ENCODE data around the gene SCRN2. TPM values are rescaled to one million over a fixed set of nuclear protein-coding genes. Genes with fewer than 3 reads are reported as not detected.

Gene SCRN2
- total RNA-seq, 1 donor from 2014 or later: 36.5 TPM

DNA sequence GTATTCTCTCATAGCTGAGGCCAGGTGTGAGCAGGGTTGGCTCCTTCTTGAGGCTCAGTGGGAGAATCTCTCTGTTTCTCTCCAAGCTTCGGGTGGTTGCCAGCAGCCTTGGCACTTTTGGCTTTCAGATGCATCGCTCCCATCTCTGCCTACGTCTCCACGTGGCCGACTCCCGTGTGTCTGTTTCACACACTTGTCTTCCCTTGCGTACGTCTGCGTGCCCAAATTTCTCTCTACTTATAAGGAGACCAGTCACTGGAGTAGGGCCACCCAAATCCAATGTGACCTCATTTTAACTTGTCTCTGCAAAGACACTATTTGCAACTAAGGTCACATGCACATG, 34.2 kb downstream of the SCRN2 start:
- no peak for DNase-seq (ENCODE audit: low spot score)

- no peak for DNase-seq (ENCODE audit: low spot score)
Observed at GRCh38 chr17:47806026-47806912, 34.8 kb downstream of the SCRN2 start.

- DNase-seq (ENCODE audit: low spot score): no peak
Observed at GRCh38 chr17:47804461-47804860, 36.6 kb downstream of the SCRN2 start.

- DNase-seq (ENCODE audit: low spot score): peak; percentile 28
Observed at GRCh38 chr17:47803751-47804150, 37.3 kb downstream of the SCRN2 start.

DNA sequence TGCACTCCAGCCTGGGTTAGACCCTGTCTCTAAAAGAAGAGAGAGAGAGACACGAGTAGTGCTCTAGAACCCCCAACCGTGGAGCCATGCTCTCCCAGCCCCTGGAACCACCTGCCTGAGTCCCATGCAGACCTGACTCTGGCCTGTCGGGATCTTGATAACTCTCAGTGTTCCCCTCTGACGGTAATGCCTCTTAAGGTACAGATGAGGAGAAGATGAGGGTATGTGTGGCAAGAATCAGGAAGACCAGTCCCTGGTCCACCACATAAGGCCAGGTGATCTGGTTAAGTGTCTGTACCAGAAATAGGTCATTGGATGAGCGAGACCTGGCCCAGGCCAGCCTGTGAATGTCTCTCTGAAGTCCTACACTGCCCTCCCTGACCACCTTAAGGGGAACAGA, 37.9 kb downstream of the SCRN2 start:
- peak; percentile 15 for DNase-seq (ENCODE audit: low spot score)

DNA sequence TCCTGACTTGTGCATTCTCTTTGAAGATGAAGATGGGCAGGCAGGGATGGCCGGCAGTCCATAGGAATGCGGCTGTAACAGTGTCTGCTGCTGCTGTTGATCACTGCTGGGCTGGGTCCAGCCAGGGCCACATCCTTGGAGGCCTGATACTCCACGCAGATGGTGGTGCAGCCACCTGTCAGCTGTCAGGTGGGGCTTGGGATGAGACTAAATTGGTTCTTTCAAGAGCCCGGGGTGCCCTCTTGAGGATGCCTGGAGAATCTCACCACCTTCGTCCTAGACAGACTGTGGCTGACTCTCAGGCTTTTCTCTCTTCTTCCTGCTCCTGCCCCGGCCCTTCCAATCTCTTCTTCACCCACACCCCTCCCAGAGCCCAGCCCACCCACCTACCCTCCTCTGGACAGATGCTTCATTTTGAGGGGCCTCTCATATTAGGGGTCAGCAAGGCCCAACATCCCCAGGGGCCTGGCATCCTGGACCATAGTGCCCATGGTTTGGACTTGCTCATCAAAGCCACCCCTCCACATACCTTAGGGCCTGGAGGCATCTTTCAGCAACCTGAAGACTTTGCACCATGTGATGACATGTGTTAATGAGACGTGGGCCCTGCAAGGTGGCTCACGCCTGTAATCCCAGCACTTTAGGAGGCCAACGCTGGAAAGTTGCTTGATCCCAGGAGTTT, 38.6 kb downstream of the SCRN2 start:
- peak; percentile 47 for DNase-seq (ENCODE audit: low spot score)

DNA sequence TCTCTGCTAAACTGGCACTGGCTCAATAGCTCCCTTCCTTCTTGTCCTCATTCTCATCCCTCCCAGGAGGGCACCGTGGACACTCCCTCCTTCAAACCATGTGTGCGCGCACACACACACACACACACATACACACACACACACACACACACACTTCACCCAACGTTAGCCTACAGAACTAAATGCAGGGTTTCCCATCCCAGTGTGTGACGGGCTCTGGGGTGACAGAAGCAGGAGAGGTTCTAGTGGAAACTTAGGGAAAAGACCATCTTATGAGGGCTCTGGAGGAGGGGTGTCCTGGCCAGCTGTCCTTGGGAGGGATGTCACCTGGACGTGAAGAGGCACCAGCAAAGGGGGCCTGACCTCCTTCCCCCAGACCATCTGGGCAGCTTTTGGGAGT, 39.2 kb downstream of the SCRN2 start:
- DNase-seq (ENCODE audit: low spot score): peak; percentile 15

DNA sequence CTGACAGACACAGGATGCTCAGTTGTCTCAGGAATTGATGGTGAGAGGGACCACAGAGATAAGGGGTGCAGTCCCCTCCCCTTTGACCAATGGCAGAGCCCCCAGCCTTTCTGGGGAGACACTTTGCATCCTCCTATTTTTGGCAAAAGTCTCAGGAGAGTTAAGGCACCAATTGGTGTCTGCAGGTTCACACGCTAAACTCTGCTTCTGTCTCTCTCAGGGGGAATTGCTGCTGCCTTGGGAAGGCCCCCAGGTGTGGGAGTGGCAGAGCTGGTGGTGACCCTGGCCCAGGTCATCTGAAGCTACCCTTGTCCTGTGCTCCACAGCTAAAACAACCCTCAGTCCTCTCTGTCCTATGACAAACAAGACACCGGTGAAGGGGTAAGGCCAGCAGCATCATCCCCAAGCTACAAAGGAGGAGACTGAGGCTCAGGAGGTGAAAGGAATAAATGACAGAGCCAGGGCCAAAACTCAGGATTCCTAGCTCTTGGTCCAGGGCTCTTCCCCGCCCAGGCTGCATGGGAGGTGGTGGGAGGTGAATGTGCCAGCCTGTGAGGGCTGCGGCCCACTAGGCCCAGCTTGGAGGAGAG, 39.8 kb downstream of the SCRN2 start:
- peak; percentile 26 for DNase-seq (ENCODE audit: low spot score)

- peak; percentile 33 for DNase-seq (ENCODE audit: low spot score)
Observed at GRCh38 chr17:47800686-47801085, 40.4 kb downstream of the SCRN2 start.

DNA sequence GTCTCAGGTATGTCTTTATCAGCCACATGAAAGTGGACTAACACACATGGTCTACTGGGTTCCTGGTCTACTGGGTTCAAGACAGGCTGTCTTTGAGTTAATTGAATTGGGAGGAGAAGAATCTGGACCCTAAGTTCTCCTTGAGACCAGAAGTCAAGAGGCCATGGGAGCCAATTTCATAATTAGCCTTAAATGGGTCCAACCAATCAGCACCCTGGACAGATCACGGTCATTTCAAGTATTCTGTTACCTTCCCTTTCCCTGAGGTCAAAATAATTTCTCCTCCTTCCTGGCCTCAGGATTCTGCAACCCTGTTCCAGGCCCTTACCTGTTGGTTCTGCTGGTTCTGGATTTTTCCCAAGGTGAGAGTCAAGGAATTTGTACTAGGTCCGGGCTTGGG, 43.3 kb downstream of the SCRN2 start:
- DNase-seq (ENCODE audit: low spot score): peak; percentile 7

- peak; percentile 8 for DNase-seq (ENCODE audit: low spot score)
Observed at GRCh38 chr17:47792979-47793378, 48.1 kb downstream of the SCRN2 start.

DNA sequence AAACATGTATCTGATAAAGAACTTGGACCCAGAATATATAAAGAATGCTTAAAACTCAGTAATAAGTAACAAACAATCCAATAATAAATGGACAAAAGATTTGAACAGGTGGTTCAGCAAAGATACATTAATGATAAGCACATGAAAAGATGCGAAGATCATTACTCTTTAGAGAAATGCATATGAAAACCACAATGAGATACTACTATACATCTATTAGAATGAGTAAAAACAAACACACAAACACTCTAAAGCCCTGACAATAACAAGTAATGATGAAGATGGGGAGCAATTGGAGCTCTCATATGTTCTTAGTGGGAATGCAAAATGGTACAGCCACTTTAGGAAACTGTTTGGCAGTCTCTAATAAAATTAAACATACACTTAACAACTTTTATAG, 48.6 kb downstream of the SCRN2 start:
- DNase-seq (ENCODE audit: low spot score): no peak

DNA sequence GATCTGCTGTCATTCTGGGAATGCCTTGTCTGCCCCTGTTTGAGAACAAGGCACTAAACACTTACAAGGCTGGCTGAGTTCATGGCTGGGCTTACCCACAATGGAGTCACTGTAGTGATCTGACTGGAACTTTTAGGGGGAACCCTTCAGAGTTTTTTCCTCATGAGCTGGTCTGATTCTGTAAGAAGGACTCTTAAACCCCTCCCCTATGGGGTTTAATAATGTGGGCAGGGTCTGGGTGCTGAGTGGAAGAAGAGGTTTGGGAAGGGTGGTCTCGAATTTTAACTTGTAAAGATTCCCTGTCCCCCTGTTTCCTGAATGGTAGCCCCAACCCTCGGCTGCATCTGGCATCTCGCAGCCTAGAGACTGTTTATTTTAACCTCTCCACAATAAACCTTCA, 50.0 kb downstream of the SCRN2 start:
- peak; percentile 9 for DNase-seq (ENCODE audit: low spot score)

GRCh38 chr17:47789611-47790561, 51.2 kb downstream of the SCRN2 start:
- peak; percentile 62 for DNase-seq (ENCODE audit: low spot score)

Other genes starting within 250 kb of the SCRN2 start
- 352 TPM for gene KPNB1, start 191.4 kb downstream of the SCRN2 start, total RNA-seq
- gene TBKBP1, start 147.1 kb downstream of the SCRN2 start, total RNA-seq: 9.2 TPM
- gene TBX21, start 108.0 kb downstream of the SCRN2 start, total RNA-seq: 1.2 TPM
- 27.2 TPM for gene OSBPL7, start 19.5 kb downstream of the SCRN2 start, total RNA-seq
- 38.2 TPM for gene MRPL10, start 9.7 kb downstream of the SCRN2 start, total RNA-seq
- 0.31 TPM for gene LRRC46, start 9.6 kb downstream of the SCRN2 start, total RNA-seq
- 9.2 TPM for gene SP6, start 9.9 kb upstream of the SCRN2 start, total RNA-seq
- gene SP2, start 55.0 kb upstream of the SCRN2 start, total RNA-seq: 22.7 TPM
- gene PNPO, start 100.3 kb upstream of the SCRN2 start, total RNA-seq: 40.9 TPM
- 12.2 TPM for gene PRR15L, start 116.6 kb upstream of the SCRN2 start, total RNA-seq
- 207 TPM for gene CDK5RAP3, start 129.8 kb upstream of the SCRN2 start, total RNA-seq
- gene COPZ2, start 196.5 kb upstream of the SCRN2 start, total RNA-seq: 29.1 TPM
- gene NFE2L1, start 207.1 kb upstream of the SCRN2 start, total RNA-seq: 143 TPM

All from ureter (tissue), 1 donor.